GM12865 (cell line): Measurements from ENCODE around the gene LHX1.

Experiments
- DNase-seq: peaks from one replicate; pipeline ENCODE4 v3.0.0; 2010; ENCODE audit warnings: low read depth
- H3K4me3 ChIP-seq: 2 replicates; pipeline ENCODE4 v1.5.1; 2011; ENCODE audit warnings: mild to moderate bottlenecking, low read depth, low read length, control low read depth
- CTCF ChIP-seq: IDR thresholded peaks from 2 replicates; pipeline ENCODE4 v1.5.1; 2011; ENCODE audit warnings: low read length, control low read depth, low read depth, inconsistent platforms; ENCODE audit not compliant: insufficient read depth; ENCODE audit errors: missing control alignments

LHX1 gene

GRCh38 chr17:36937001-36937958 is at the start of gene LHX1:
LHX1 (plus strand) TSS chr17:36937475; CDS start chr17:36938198, 723 bp downstream.
- no peak for DNase-seq
- peak within 1 kb of the TSS; percentile 15; the same call in 1 of the 2 replicates for H3K4me3 ChIP-seq
- TF ChIP-seq CTCF = no peak

- DNase-seq = no peak
- TF ChIP-seq CTCF = no peak
- no peak overlapping the region for H3K4me3 ChIP-seq
Measured at GRCh38 chr17:36888236-36888951, 48.9 kb upstream of the LHX1 start.

GRCh38 chr17:36889770-36890349 is 47.4 kb upstream of the LHX1 start:
- H3K4me3 ChIP-seq = no peak overlapping the region
- TF ChIP-seq CTCF = no peak
- no peak for DNase-seq

GRCh38 chr17:36890398-36891168 is 46.7 kb upstream of the LHX1 start:
- no peak for TF ChIP-seq CTCF
- H3K4me3 ChIP-seq = no peak overlapping the region
- no peak for DNase-seq

- no peak overlapping the region for H3K4me3 ChIP-seq
- DNase-seq = no peak
- TF ChIP-seq CTCF = no peak
Measured at GRCh38 chr17:36892112-36892838, 45.0 kb upstream of the LHX1 start.

- DNase-seq = no peak
- TF ChIP-seq CTCF = no peak
- H3K4me3 ChIP-seq = no peak overlapping the region
Measured at GRCh38 chr17:36894177-36894576, 43.1 kb upstream of the LHX1 start.
